ENCODE data around the gene MED15.

DNA sequence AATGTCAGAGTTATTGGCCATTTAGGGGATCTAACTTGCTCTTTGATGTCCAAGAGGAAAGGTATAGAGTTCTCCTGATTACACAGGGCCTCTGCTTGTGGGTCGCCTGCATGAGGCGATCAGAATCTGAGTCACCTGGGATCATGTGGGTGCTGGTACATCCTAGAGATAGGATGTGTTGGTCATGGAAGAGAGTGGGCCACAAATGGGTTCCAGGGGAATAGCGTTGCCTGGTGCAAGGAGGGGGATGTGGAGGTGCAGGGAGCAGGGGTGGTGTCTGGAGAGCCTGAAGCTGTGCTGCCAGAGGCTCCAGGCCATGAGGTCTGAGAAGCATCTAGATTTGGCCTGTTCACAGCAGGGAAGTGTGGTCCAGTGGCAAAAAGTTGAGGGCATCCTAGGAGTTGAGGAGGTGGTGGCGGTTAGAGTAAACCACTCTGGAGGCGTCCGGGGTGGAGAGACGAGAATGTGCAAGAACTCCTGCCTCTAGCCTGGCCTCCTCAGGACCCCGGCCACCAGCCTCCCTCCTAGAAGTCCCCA, 92.8 kb downstream of the MED15 start:
- TF ChIP-seq CTCF (conservative IDR thresholded peaks at IDR 0.05) (no peak), EZH2 (IDR thresholded peaks at IDR 0.05; ENCODE audit: low read depth) (no peak)

All from PC-9 (cell line).